ENCODE data around the gene ETV7. TPM values are rescaled to one million over a fixed set of nuclear protein-coding genes. Genes with fewer than 3 reads are reported as not detected.

ETV7 gene
- total and polyA plus RNA-seq, 2 of the 13 experiments (the other 11 are each of a cell fraction or from before 2014, with no cell fraction given) = not detected

DNA sequence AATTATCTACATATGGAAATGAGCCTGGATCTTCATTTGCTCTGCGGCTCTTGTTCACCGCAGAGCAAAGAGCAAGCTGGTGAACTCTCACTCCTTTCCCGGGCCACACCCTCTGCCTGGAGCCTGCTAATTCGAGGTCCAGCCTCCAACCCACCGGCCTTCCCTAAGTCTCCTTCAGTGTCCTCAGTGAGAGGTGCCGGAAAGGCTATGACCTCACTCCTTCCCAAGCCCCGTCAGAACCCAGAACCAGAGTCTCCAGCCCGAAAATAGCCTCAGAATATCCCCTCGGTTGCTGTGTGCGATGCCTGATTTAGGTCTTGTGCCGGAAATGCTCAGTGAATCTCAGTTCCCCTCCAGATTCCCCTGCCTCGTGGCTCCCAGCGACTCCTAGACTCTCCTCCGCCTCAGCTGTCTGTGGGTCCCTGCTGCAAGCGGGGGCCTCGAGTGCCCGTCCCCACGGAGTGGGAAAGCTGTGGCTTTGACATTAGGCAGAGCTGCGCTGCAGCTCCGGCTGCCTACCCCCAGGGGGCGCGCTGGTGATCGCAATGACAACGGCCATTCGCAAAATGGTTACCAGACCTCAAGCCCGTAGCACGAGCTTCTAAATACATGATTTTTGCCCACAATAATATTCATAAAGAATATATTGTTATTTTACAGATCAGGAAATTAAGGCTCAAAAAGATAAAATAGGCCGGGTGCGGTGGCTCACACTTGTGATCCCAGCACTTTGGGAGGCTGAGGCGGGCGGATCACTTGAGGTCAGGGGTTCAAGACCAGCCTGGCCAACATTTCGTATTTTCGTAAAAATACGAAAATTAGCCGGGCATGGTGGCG, 46.6 kb downstream of the ETV7 start (continued):
- TF ChIP-seq, protein P1, sequence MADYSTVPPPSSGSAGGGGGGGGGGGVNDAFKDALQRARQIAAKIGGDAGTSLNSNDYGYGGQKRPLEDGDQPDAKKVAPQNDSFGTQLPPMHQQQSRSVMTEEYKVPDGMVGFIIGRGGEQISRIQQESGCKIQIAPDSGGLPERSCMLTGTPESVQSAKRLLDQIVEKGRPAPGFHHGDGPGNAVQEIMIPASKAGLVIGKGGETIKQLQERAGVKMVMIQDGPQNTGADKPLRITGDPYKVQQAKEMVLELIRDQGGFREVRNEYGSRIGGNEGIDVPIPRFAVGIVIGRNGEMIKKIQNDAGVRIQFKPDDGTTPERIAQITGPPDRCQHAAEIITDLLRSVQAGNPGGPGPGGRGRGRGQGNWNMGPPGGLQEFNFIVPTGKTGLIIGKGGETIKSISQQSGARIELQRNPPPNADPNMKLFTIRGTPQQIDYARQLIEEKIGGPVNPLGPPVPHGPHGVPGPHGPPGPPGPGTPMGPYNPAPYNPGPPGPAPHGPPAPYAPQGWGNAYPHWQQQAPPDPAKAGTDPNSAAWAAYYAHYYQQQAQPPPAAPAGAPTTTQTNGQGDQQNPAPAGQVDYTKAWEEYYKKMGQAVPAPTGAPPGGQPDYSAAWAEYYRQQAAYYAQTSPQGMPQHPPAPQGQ (CRISPR knock-in tag; IDR thresholded peaks at IDR 0.05; ENCODE audit: borderline replicate concordance) = 0 out of 2 replicates have a peak, but pooled peaks have one; percentile 6
- TF ChIP-seq CBX5 (CRISPR knock-in tag; IDR thresholded peaks at IDR 0.05; ENCODE audit: borderline replicate concordance) = peak; percentile 36; the same call in 1 of the 2 replicates
- TF ChIP-seq XBP1 (CRISPR knock-in tag; IDR thresholded peaks at IDR 0.05) = no peak
- TF ChIP-seq ISL2 (CRISPR knock-in tag; IDR thresholded peaks at IDR 0.05) = no peak
- no peak for TF ChIP-seq HNRNPH1 (optimal IDR thresholded peaks at IDR 0.05; ENCODE audit: low read depth, low read length)
- TF ChIP-seq, protein P2, sequence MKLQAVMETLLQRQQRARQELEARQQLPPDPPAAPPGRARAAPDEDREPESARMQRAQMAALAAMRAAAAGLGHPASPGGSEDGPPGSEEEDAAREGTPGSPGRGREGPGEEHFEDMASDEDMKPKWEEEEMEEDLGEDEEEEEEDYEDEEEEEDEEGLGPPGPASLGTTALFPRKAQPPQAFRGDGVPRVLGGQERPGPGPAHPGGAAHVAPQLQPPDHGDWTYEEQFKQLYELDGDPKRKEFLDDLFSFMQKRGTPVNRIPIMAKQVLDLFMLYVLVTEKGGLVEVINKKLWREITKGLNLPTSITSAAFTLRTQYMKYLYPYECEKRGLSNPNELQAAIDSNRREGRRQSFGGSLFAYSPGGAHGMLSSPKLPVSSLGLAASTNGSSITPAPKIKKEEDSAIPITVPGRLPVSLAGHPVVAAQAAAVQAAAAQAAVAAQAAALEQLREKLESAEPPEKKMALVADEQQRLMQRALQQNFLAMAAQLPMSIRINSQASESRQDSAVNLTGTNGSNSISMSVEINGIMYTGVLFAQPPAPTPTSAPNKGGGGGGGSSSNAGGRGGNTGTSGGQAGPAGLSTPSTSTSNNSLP (IDR thresholded peaks at IDR 0.05; ENCODE audit: low read depth, low read length) = no peak
- TF ChIP-seq GATAD1 (CRISPR knock-in tag; IDR thresholded peaks at IDR 0.05) = no peak
- no peak; the same call in 1 of the 2 replicates for TF ChIP-seq PITX1 (CRISPR knock-in tag; IDR thresholded peaks at IDR 0.05)
- TF ChIP-seq EHMT2 (IDR thresholded peaks at IDR 0.05; ENCODE audit: borderline replicate concordance, low read depth, low read length) = peak; percentile 14; the same call in 1 of the 2 replicates
- TF ChIP-seq ZKSCAN1 (IDR thresholded peaks at IDR 0.05; ENCODE audit: low read length) = no peak
- no peak for TF ChIP-seq ASH2L (IDR thresholded peaks at IDR 0.05; ENCODE audit: insufficient read length, low read depth, low read length)
- TF ChIP-seq, protein P3, sequence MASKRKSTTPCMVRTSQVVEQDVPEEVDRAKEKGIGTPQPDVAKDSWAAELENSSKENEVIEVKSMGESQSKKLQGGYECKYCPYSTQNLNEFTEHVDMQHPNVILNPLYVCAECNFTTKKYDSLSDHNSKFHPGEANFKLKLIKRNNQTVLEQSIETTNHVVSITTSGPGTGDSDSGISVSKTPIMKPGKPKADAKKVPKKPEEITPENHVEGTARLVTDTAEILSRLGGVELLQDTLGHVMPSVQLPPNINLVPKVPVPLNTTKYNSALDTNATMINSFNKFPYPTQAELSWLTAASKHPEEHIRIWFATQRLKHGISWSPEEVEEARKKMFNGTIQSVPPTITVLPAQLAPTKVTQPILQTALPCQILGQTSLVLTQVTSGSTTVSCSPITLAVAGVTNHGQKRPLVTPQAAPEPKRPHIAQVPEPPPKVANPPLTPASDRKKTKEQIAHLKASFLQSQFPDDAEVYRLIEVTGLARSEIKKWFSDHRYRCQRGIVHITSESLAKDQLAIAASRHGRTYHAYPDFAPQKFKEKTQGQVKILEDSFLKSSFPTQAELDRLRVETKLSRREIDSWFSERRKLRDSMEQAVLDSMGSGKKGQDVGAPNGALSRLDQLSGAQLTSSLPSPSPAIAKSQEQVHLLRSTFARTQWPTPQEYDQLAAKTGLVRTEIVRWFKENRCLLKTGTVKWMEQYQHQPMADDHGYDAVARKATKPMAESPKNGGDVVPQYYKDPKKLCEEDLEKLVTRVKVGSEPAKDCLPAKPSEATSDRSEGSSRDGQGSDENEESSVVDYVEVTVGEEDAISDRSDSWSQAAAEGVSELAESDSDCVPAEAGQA (IDR thresholded peaks at IDR 0.05; ENCODE audit: low read depth) = peak; percentile 70; the same call in 1 of the 2 replicates
- TF ChIP-seq, protein P3 (CRISPR knock-in tag; IDR thresholded peaks at IDR 0.05; ENCODE audit: borderline replicate concordance) = no peak
- peak; percentile 90 for TF ChIP-seq TEAD3 (CRISPR knock-in tag; optimal IDR thresholded peaks at IDR 0.05; ENCODE audit: borderline replicate concordance)
- no peak for TF ChIP-seq NCOA5 (CRISPR knock-in tag; IDR thresholded peaks at IDR 0.05)
- TF ChIP-seq, protein P4, sequence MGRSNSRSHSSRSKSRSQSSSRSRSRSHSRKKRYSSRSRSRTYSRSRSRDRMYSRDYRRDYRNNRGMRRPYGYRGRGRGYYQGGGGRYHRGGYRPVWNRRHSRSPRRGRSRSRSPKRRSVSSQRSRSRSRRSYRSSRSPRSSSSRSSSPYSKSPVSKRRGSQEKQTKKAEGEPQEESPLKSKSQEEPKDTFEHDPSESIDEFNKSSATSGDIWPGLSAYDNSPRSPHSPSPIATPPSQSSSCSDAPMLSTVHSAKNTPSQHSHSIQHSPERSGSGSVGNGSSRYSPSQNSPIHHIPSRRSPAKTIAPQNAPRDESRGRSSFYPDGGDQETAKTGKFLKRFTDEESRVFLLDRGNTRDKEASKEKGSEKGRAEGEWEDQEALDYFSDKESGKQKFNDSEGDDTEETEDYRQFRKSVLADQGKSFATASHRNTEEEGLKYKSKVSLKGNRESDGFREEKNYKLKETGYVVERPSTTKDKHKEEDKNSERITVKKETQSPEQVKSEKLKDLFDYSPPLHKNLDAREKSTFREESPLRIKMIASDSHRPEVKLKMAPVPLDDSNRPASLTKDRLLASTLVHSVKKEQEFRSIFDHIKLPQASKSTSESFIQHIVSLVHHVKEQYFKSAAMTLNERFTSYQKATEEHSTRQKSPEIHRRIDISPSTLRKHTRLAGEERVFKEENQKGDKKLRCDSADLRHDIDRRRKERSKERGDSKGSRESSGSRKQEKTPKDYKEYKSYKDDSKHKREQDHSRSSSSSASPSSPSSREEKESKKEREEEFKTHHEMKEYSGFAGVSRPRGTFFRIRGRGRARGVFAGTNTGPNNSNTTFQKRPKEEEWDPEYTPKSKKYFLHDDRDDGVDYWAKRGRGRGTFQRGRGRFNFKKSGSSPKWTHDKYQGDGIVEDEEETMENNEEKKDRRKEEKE (IDR thresholded peaks at IDR 0.05) = no peak
